Activated T-cell treated with anti-CD3 and anti-CD28 coated beads, Interleukin-2, amount 50 U/mL, for 72 hours (primary cell): ENCODE results near the gene STYXL1. TPM values are rescaled to one million over a fixed set of nuclear protein-coding genes. Genes with fewer than 3 reads are reported as not detected.

ENCODE experiments used
- ATAC-seq, 2 donors: fragments of 150-1000 bp; cut with Tn5 transposase; replicated peaks in 1 of 2; 2 replicates each; pipeline ENCODE4 v1.10.0; 2021; ENCODE audit warnings: moderate library complexity in 2 of 2, mild to moderate bottlenecking in 1 of 2
- DNase-seq, 2 donors: peaks; one replicate each; pipeline ENCODE4 v3.0.0; 2021 to 2022; ENCODE audit warnings: mixed read lengths in 1 of 2
- H3K27ac Mint-ChIP-seq: one replicate; pipeline ENCODE4 v1.8.0; 2022; ENCODE audit warnings: mild to moderate bottlenecking, moderate library complexity, mixed read lengths
- H3K27me3 Mint-ChIP-seq: one replicate; pipeline ENCODE4 v1.8.0; 2022; ENCODE audit warnings: low read depth, mixed read lengths
- H3K36me3 Mint-ChIP-seq, 2 donors: one replicate each; pipeline ENCODE4 v1.8.0; 2022; ENCODE audit warnings: mixed read lengths in 2 of 2, mild to moderate bottlenecking in 1 of 2; ENCODE audit not compliant: insufficient read depth in 2 of 2
- H3K4me1 Mint-ChIP-seq: one replicate; pipeline ENCODE4 v1.8.0; 2022; ENCODE audit warnings: low read depth, mixed read lengths
- H3K4me3 Mint-ChIP-seq, 2 donors: one replicate each; pipeline ENCODE4 v1.8.0; 2022; ENCODE audit warnings: mild to moderate bottlenecking in 2 of 2, mixed read lengths in 2 of 2, moderate library complexity in 2 of 2
- H3K9me3 Mint-ChIP-seq, 2 donors: one replicate each; pipeline ENCODE4 v1.8.0; 2022; ENCODE audit warnings: mixed read lengths in 2 of 2
- total RNA-seq, 2 donors: library from RNA; stranded (reverse); gene quantifications; one replicate each; pipeline ENCODE4 v1.2.3, GENCODE V29; 2022

STYXL1 gene
- total RNA-seq, 2 donors from 2014 or later = 52.0 to 54.6 TPM

GRCh38 chr7:75992083-75992755 is 55.6 kb downstream of the STYXL1 start:
- Mint-ChIP-seq H3K36me3 (peaks cover 0 to 1% of the 10 kb centered on the region in 2 donors), H3K27me3 (no peaks in the 10 kb centered on the region), H3K9me3 (no peaks in the 10 kb centered on the region), H3K4me1 (peaks cover 24% of the 10 kb centered on the region), H3K27ac (no peak overlapping the region), H3K4me3 (no peak overlapping the region)
- ATAC-seq (no peak), DNase-seq (no peak)

DNA sequence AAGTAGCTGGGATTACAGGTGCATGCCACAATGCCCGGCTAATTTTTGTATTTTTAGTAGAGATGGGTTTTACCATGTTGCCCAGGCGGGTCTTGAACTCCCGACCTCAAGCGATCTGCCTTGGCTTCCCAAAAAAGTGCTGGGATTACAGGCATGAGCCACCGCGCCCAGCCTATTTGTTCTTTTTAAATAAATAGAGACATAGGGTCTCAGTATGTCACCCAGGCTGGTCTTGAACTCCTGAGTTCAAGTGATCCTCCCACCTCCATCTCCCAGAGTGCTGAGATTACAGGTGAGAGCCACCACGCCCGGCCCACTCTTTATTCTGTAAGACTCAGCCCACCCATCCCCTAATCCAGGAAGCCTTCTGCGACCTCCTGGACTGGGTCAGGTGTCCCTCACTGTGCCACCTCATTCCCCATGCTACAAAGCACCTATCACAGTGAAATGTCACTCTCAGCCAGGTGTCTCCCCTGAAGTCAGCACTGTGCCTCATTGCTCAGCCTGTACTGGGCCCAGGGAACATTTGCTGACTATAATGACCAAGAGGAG is 56.2 kb downstream of the STYXL1 start:
- Mint-ChIP-seq H3K9me3 (no peaks in the 10 kb centered on the region), H3K4me3 (no peak overlapping the region), H3K36me3 (peaks cover 0 to 3% of the 10 kb centered on the region in 2 donors), H3K27ac (no peak overlapping the region), H3K27me3 (no peaks in the 10 kb centered on the region), H3K4me1 (peaks cover 18% of the 10 kb centered on the region)
- no peak for ATAC-seq
- DNase-seq = no peak

GRCh38 chr7:75989500-75990388 is 58.1 kb downstream of the STYXL1 start:
- Mint-ChIP-seq H3K27ac (no peak overlapping the region), H3K27me3 (no peaks in the 10 kb centered on the region), H3K9me3 (no peaks in the 10 kb centered on the region), H3K36me3 (peaks cover 0 to 3% of the 10 kb centered on the region in 2 donors), H3K4me1 (peaks cover 16% of the 10 kb centered on the region), H3K4me3 (no peak overlapping the region)
- ATAC-seq = no peak
- no peak for DNase-seq

DNA sequence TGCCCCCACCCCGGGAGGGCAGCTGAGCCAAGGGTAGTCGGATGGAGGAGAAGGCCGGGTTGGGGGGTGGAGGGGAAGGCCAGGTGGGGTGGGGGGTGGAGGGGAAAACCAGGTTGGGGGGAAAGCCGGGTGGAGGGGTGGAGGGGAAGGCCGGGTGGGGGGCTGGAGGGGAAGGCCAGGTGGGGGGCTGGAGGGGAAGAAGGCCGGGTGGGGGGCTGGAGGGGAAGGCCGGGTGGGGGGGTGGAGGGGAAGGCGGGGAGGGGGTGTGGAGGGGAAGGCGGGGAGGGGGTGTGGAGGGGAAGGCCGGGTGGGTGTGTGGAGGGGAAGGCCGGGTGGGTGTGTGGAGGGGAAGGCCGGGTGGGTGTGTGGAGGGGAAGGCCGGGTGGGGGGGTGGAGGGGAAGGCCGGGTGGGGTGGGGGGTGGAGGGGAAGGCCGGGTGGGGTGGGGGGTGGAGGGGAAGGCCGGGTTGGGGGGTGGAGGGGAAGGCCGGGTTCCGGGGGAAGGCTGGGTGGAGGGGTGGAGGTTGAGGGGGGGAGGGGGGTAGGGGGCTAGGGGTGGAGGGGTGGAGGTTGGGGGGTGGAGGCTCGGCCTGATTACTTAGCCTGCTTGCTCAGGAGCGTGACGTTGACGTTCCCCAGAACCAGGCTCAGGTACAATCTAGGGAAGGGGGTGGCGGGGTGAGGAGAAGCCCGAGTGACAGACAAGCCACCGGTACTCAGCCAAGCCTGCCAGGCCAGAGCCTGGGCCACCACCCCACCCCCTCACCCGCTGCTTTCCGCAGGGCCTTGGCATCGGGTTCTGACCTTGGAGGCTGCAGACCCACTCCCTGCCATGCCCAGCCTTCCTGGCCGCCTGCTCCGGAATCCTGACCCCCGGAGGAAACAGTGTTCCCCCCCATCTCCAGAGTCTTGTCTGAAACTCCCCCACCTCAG is 59.0 kb downstream of the STYXL1 start:
- Mint-ChIP-seq H3K27ac (no peak overlapping the region), H3K4me3 (no peak overlapping the region), H3K36me3 (peaks cover 0 to 3% of the 10 kb centered on the region in 2 donors), H3K9me3 (no peaks in the 10 kb centered on the region), H3K27me3 (no peaks in the 10 kb centered on the region), H3K4me1 (peaks cover 16% of the 10 kb centered on the region)
- ATAC-seq = no peak
- DNase-seq = no peak

DNA sequence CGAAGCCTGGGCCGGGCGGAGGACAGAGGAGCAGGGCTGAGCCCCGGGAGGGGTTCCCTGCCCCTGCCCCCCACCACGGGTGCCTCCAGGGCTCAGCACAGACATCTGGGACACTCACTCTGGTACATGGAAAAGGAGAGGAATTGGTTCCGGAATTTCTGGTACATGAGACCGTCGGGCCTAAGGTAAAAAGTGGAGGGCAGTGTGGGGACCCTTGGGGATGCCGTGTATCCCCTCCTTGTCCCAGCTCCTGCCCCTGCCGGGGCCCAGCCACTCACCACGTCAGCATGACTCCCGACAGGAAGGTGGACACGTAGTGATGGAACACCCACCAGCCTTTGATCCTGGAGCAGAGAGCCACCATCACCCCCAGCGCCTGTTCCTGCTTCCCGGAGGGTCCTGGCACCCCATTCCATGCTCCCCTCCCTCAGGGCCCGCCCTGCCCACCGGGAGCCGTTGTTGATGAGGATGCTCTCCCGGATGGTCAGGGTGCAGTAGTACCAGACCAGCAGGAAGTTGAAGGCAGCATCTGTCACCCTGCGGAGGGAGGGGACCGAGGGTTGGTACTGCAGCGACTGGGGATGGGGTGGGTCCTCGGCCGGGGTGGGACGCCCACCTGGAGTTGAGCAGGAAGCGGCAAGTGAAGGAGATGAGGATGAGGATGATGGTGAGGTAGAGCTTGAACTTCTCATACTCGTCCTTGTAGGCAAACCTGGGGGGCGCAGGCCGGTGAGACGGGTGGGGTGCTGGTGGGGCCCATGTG is 59.8 kb downstream of the STYXL1 start:
- Mint-ChIP-seq H3K36me3 (peaks cover 2 to 3% of the 10 kb centered on the region in 2 donors), H3K27ac (no peak overlapping the region), H3K9me3 (no peaks in the 10 kb centered on the region), H3K4me3 (no peak overlapping the region), H3K27me3 (no peaks in the 10 kb centered on the region), H3K4me1 (peaks cover 13% of the 10 kb centered on the region)
- DNase-seq (no peak), ATAC-seq (no peak)

DNA sequence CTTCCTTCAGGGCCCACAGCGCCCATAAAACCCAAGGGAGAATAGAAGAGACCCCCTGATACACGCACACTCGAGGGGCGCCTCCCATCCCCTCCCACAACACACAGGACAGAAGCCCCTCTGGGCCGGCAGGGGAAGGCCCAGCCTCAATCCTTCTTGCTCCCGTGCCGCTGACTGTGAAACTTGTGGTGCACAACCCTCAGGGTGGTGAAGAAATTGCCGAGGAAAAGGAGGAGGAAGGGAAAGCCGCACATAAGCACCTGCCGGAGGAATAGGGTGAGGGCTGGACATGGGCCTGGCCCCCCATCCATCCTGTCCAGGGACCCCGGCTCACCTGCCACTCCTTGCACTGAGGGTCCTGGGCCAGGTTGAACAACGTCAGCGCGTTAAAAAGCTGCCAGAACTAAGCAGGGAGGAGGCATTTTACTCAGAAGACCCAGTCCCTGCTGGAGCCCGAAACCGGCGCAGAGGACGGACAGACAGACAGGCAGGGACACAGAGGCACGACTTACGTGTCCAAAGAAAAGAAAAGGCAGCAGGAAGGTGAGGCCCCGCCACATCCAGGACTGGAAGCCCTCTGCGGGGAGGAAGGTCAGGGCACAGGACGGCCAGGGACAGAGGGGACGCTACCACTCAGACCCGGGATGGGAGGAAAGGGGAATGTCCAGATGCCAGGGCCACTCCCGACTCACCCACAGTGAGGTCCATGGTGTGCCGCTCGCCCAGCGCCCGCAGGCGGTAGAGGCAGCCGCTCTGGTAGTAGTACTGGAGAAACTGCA is 60.6 kb downstream of the STYXL1 start:
- Mint-ChIP-seq H3K36me3 (peaks cover 2 to 3% of the 10 kb centered on the region in 2 donors), H3K4me1 (peaks cover 12% of the 10 kb centered on the region), H3K4me3 (no peak overlapping the region), H3K27ac (no peak overlapping the region), H3K9me3 (no peaks in the 10 kb centered on the region), H3K27me3 (no peaks in the 10 kb centered on the region)
- no peak for DNase-seq
- no peak for ATAC-seq

DNA sequence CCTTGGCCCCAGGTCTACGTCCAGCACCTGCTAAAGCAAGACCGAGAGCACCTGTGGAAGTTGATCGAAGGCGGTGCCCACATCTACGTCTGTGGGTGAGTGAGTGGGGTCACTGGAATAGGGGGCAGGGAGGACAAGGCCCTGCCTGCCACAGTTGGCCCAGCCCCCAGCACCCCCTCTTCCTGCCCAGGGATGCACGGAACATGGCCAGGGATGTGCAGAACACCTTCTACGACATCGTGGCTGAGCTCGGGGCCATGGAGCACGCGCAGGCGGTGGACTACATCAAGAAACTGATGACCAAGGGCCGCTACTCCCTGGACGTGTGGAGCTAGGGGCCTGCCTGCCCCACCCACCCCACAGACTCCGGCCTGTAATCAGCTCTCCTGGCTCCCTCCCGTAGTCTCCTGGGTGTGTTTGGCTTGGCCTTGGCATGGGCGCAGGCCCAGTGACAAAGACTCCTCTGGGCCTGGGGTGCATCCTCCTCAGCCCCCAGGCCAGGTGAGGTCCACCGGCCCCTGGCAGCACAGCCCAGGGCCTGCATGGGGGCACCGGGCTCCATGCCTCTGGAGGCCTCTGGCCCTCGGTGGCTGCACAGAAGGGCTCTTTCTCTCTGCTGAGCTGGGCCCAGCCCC is 61.5 kb downstream of the STYXL1 start:
- Mint-ChIP-seq H3K36me3 (peaks cover 2 to 3% of the 10 kb centered on the region in 2 donors), H3K27ac (no peak overlapping the region), H3K27me3 (no peaks in the 10 kb centered on the region), H3K9me3 (no peaks in the 10 kb centered on the region), H3K4me1 (peaks cover 12% of the 10 kb centered on the region), H3K4me3 (no peak overlapping the region)
- no peak for ATAC-seq
- DNase-seq = no peak

DNA sequence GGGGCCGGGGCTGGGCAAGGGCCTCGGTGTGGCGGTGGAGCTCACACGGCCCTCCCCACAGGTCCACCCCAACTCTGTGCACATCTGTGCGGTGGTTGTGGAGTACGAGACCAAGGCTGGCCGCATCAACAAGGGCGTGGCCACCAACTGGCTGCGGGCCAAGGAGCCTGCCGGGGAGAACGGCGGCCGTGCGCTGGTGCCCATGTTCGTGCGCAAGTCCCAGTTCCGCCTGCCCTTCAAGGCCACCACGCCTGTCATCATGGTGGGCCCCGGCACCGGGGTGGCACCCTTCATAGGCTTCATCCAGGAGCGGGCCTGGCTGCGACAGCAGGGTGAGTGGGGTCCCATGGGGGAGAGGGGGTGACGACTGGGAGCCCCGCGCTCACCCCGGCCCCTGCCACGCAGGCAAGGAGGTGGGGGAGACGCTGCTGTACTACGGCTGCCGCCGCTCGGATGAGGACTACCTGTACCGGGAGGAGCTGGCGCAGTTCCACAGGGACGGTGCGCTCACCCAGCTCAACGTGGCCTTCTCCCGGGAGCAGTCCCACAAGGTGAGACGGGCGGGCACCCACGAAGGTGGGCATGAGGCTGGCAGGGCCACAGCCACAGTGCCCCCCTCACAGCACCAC is 62.2 kb downstream of the STYXL1 start:
- Mint-ChIP-seq H3K9me3 (no peaks in the 10 kb centered on the region), H3K27ac (no peak overlapping the region), H3K4me3 (no peak overlapping the region), H3K36me3 (peaks cover 2 to 3% of the 10 kb centered on the region in 2 donors), H3K27me3 (no peaks in the 10 kb centered on the region), H3K4me1 (peaks cover 12% of the 10 kb centered on the region)
- ATAC-seq = no peak
- DNase-seq = no peak

DNA sequence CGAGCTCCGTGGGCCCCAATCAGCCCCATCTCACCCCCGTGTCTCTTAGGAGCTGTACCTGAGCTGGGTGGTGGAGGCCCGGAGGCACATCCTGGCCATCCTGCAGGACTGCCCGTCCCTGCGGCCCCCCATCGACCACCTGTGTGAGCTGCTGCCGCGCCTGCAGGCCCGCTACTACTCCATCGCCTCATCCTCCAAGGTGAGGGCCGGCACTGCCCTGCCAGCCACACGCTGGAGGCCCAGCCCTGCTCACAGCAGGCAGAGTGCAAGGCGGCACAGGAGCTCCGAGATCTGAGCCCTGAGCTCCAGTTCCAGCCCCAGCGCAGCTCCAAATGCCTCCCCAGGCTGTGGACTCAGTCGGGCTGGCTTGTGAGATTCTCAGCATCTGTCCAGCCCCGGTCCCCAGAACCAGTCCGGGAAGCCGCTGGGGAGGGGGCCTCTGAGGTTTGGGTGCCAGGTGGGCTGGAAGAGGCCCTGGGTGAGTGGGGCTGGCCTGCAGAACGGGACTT is 62.7 kb downstream of the STYXL1 start:
- Mint-ChIP-seq H3K36me3 (peaks cover 2 to 3% of the 10 kb centered on the region in 2 donors), H3K4me1 (peaks cover 7% of the 10 kb centered on the region), H3K27me3 (no peaks in the 10 kb centered on the region)

GRCh38 chr7:75984130-75985008 is 63.4 kb downstream of the STYXL1 start:
- Mint-ChIP-seq H3K9me3 (no peaks in the 10 kb centered on the region), H3K4me3 (no peak overlapping the region), H3K27me3 (no peaks in the 10 kb centered on the region), H3K27ac (no peak overlapping the region), H3K36me3 (peaks cover 2 to 3% of the 10 kb centered on the region in 2 donors), H3K4me1 (no peaks in the 10 kb centered on the region)
- ATAC-seq (no peak), DNase-seq (no peak)

More for the DNA sequence above, 62.7 kb downstream of the STYXL1 start:
- Mint-ChIP-seq H3K27ac (no peak overlapping the region), H3K4me3 (no peak overlapping the region), H3K9me3 (no peaks in the 10 kb centered on the region)
- ATAC-seq (no peak), DNase-seq (no peak)
